GM18873 (cell line): Measurements from ENCODE around the gene TESPA1.

ENCODE experiments used
- ATAC-seq: cut with Tn5 transposase; IDR thresholded peaks from one replicate; pipeline ENCODE4 v1.9.1; 2021; ENCODE audit warnings: mild to moderate bottlenecking, moderate library complexity, moderate number of reproducible peaks; ENCODE audit not compliant: unreplicated experiment, low FRiP score

TESPA1 gene

GRCh38 chr12:54984658-54985376, at the start of gene TESPA1:
Gene TESPA1, minus strand, starts transcription at chr12:54984762. Its CDS starts 10,200 bp downstream, at chr12:54974562.
- ATAC-seq: peak; percentile 99

GRCh38 chr12:55034218-55034617, 49.7 kb upstream of the TESPA1 start:
- no peak for ATAC-seq

GRCh38 chr12:55025508-55025907, 40.9 kb upstream of the TESPA1 start:
- no peak for ATAC-seq

- ATAC-seq: no peak
These were observed 40.0 kb upstream of the TESPA1 start for GRCh38 chr12:55024575-55024974.

- no peak for ATAC-seq
These were observed 35.2 kb upstream of the TESPA1 start, which contains the start of gene NEUROD4 for GRCh38 chr12:55019784-55020183. Gene NEUROD4, plus strand, starts transcription at chr12:55019974. Its CDS starts 6,466 bp downstream, at chr12:55026440.

- no peak for ATAC-seq
These were observed 32.9 kb upstream of the TESPA1 start for GRCh38 chr12:55017416-55017925.

- ATAC-seq: no peak
These were observed 24.5 kb upstream of the TESPA1 start for GRCh38 chr12:55008944-55009585.

GRCh38 chr12:55002355-55002754, 17.8 kb upstream of the TESPA1 start:
- ATAC-seq: no peak

- no peak for ATAC-seq
These were observed 16.8 kb upstream of the TESPA1 start for GRCh38 chr12:55001198-55001868.

GRCh38 chr12:54998958-54999510, 14.5 kb upstream of the TESPA1 start:
- no peak for ATAC-seq

GRCh38 chr12:54997929-54998522, 13.5 kb upstream of the TESPA1 start:
- ATAC-seq: no peak

- no peak for ATAC-seq
These were observed 11.6 kb upstream of the TESPA1 start for GRCh38 chr12:54996205-54996604.

- peak; percentile 58 for ATAC-seq
These were observed 8.7 kb upstream of the TESPA1 start for GRCh38 chr12:54993181-54993835.

GRCh38 chr12:54991991-54992375, 7.4 kb upstream of the TESPA1 start:
- ATAC-seq: no peak

- peak; percentile 61 for ATAC-seq
These were observed 6.8 kb upstream of the TESPA1 start for GRCh38 chr12:54991161-54991990.

GRCh38 chr12:54989829-54990228, 5.3 kb upstream of the TESPA1 start:
- ATAC-seq: no peak

- ATAC-seq: no peak
These were observed 4.0 kb upstream of the TESPA1 start for GRCh38 chr12:54988402-54989054.

GRCh38 chr12:54987611-54988231, 3.2 kb upstream of the TESPA1 start:
- ATAC-seq: no peak
